Amniotic epithelial cell (primary cell): ENCODE data around the gene TRIM33.
A peak's percentile ranks its signal among the peaks of the same experiment; 100 is the strongest.
"Not testable (repeated sequence)": the region's sequence is repeated elsewhere in the genome, so short reads cannot be mapped to it uniquely, and the experiment has no call there.

ENCODE experiments used
- DNase-seq: peaks from one replicate; pipeline ENCODE4 v3.0.0-alpha.2; 2010; ENCODE audit warnings: low read depth

TRIM33 gene

DNA sequence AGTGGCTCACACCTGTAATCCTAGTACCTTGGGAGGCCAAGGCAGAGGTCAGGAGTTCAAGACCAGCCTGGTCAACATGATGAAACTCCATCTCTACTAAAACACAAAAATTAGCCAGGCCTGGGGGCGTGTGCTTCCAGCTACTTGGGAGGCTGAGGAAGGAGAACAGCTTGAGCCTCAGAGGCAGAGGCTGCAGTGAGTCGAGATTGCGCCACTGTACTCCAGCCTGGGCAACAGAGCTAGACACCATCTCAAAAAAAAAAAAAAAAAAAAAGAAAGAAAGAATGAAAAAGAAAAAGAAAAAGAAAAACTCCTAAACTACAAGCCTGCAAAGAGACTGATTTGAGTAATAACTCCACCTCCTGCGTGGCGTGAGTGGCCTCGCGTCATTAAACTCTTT lies 92.1 kb downstream of the TRIM33 start:
- DNase-seq = not testable (repeated sequence)

- no peak for DNase-seq
These were observed 113.4 kb downstream of the TRIM33 start for GRCh38 chr1:114397601-114398000.

- no peak for DNase-seq
These were observed 115.1 kb downstream of the TRIM33 start for GRCh38 chr1:114395863-114396262.

- DNase-seq = no peak
These were observed 120.0 kb downstream of the TRIM33 start for GRCh38 chr1:114390960-114391359.

DNA sequence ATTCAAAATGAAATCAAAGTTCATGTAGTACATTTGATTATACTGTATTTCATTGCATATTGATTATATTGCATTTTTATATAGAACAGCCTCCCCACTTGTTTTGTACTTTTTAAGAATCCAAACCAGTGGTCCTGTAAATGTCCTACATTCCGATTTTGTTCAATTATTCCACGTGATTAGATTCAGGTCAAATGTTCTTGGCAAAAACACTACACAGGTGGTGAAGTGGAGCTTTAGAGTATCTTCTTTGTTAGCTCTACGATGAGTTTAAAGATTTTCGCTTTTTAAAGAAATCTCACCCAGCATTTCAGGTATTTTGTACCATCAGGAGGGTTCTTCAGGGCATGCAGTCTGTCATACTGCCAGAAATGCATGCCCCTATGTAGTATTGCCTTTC lies 120.6 kb downstream of the TRIM33 start:
- DNase-seq = no peak

DNA sequence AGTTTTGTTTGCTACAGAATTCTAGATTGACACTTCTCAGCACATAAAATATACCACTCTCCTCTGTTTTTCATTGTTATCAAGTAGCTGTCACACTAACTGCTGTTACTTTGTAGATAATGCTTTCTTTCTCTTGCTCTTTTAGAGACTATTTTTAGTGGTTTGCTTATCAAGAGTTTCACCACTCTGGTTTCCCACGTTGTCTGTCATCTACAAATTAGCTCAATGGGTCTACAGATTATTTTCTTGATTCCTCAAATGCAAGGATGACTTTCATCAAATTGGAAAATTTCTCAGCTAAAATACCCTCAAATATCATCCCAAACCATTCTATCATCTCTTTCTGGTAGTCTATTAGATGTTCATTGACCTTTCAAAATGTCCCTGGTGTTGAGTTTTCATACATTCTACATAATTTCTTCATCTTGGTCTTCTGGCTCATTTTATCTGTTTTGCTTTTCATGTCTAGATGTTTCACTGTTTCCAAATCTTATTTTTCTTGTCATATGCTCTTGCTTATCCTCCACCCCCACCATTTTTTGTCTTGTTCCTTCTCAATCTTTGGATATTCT lies 122.5 kb downstream of the TRIM33 start:
- no peak for DNase-seq

DNA sequence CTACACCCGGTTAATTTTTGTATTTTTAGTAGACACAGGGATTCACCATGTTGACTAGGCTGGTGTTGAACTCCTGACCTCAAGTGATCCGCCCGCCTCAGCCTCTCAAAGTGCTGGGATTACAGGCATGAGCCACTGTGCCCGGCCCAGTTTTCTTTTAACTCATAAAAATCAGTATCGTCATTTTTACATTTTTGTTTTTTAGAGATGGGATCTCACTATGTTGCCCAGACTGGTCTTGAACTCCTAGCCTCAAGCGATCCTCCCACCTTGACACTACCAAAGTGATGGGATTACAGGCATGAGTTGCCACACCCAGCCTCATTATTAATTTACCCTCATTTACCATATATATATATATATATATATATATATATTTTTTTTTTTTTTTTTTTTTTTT lies 123.4 kb downstream of the TRIM33 start:
- DNase-seq = not testable (repeated sequence)

GRCh38 chr1:114387010-114387360 lies 124.0 kb downstream of the TRIM33 start:
- no peak for DNase-seq

DNA sequence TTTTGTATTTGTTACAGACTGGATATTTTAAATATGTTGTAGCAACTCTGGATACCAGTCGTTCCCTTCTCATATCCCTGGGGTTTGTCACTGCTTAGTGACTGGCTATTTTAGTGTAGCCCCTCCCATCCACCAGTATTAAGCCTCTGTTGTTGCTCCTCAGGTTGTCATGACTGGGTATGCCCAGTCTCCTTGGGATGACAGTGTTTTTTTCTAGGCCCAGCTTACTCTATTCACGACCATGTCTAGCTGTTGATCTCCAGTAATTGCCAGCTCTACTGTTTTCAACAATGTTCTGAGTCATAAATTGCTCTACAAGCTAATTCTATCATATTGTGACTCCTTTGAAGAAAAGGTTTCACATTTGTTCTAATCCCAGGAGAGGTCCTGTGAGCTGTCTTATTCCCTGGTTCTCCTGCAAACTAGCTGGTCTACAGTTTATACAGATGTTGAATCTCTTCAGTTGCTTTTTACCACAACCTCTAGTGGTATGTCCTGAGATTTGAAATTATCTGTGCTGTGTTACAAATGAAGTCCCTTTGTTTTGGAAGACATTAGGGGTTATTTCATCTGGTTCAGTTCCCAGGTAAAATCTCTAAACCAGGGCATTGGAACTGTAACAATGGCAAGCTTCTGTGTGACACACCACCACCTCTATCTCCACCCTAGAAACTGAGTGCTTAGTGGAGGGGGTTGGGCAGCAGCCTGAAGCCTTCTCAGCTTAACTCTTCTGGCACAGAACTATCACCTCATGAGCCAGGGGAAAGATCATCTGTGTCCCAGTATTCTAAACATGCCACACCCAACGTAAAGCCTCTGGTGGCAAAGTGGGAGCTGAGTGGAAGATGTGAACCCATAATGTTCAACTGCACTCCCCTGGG lies 124.6 kb downstream of the TRIM33 start:
- DNase-seq = no peak

- DNase-seq = no peak
These were observed 126.1 kb downstream of the TRIM33 start for GRCh38 chr1:114384922-114385321.

DNA sequence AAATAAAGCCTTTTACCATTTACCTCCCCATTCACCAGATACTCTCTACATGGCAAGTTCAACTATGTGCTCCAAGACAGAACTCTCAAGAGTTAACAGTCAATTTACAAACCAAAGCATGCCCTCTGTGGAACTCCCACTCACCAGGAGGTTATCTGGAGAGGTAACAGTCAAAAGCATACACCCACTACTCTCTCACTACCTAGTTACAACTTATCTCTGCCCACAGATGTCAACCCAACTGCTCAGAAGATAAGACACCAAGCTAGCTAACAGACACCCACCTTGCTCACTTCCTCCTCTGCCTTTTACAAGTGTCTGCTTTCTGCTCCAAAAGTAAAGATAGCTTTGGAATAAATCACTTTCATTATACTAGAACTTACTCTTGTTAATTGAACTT lies 131.0 kb downstream of the TRIM33 start:
- DNase-seq = no peak

- no peak for DNase-seq
These were observed 131.6 kb downstream of the TRIM33 start for GRCh38 chr1:114379358-114379757.

DNA sequence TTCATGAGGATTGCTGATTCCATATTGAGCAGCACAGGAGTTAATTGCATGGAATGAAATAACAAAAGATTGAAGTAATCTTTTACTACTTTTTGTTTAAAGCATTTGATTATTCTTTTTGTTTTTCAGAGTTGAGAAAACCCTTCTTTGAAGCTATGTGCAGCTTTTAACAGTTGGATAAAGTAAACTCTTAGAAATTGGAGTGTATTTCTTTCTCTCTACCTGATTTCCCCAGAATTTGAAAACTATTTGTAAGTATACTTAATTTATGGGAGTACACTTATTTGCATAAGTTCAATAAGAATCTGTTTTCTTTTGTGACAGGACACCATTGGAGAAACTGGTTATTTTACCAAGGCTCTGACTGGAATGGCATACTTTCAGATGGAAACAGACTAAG lies 133.6 kb downstream of the TRIM33 start:
- no peak for DNase-seq

- no peak for DNase-seq
These were observed 141.1 kb downstream of the TRIM33 start for GRCh38 chr1:114369930-114370329.

GRCh38 chr1:114369266-114369919 lies 141.6 kb downstream of the TRIM33 start:
- not testable (repeated sequence) for DNase-seq

DNA sequence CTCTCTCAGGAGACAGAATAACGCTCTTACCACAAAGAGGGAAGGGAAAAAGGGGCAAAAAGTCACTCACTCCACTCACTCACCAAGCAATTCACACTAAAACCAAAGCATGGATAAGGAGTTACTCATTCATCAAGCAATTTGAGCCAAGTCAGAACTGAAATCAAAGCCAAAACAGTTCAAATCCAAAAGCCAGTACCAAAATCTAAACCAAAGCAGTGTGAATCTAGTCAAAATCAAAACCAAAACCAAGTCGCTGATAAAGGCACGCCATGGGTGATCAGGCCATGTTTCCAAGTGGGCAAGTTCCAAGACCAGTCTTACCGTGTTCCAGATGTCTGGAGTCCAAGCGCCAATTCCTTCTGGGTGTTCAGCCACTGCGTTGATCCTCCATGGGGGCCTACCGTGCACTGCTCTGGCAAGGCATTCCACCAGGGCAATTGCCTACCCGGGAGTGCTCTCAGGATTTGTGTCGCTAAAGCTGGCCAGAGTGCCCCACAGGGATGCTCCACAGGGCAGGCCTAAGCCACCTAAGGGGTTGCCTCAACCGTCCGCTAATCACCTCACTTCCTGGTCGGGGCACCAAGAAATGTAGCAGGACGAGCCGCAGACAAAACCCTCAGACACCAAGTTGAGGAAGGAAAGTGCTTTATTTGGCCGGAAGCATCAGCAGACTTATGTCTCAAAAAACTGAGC lies 142.3 kb downstream of the TRIM33 start:
- no peak for DNase-seq

GRCh38 chr1:114367810-114368209 lies 143.2 kb downstream of the TRIM33 start:
- no peak for DNase-seq

GRCh38 chr1:114363230-114363629 lies 147.8 kb downstream of the TRIM33 start:
- DNase-seq = not testable (repeated sequence)

DNA sequence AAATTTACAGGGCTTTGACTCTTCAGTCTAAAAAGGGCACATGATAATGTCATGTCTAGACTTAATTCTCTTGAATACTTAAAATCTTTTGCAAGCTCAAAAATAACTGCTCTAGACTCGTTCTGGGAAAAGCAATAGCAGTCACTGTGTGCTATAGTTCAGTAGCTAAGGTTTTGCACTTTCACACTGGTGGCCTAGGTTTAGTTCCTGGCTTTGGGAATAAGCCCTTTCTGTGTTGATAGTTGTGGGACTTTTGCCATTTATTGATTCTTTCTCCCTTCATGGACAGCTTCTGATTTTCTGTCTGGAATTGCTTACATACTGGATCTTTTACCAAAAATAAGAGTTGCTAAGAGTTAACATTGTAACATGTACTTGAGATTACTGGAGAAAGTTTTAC lies 151.2 kb downstream of the TRIM33 start:
- DNase-seq = no peak

DNA sequence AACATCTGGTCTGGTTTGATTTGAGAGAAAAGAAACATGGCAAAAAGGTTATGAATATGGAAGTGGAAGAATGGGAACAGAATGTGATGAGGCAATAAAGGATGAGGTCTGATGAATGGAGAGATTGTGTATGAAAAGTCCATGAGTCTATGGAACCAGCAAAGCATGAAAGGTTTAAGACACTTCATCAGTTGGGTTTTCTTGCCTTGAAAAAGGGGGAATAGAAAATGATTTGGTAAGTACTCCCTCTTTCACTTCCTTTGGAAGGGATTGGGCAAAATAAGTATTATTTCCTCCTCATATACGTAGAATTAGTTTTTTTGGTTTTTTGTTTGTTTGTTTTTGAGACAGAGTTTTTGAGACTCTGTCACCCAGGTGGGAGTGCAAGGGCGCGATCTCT lies 155.8 kb downstream of the TRIM33 start:
- DNase-seq = no peak

GRCh38 chr1:114353262-114353661 lies 157.7 kb downstream of the TRIM33 start:
- peak; percentile 70 for DNase-seq

GRCh38 chr1:114352797-114353196 lies 158.2 kb downstream of the TRIM33 start:
- DNase-seq = no peak
